SKM-1 treated with dmso at 0.1 percent for 144 hours (cell line): ENCODE measurements around the gene TMEM271.

Source experiments
- DNase-seq: peaks from one replicate; lab custom pipeline; 2025; ENCODE audit not compliant: unreplicated experiment; lab: John Stamatoyannopoulos, UW

Gene TMEM271

GRCh38 chr4:535181-535923 is 40.7 kb downstream of the TMEM271 start:
- no peak for DNase-seq

GRCh38 chr4:534576-535151 is 41.4 kb downstream of the TMEM271 start:
- DNase-seq: no peak

GRCh38 chr4:534101-534575 is 42.0 kb downstream of the TMEM271 start:
- DNase-seq: no peak

GRCh38 chr4:533318-534100 is 42.6 kb downstream of the TMEM271 start:
- no peak for DNase-seq

GRCh38 chr4:532588-533317 is 43.3 kb downstream of the TMEM271 start:
- DNase-seq: no peak

GRCh38 chr4:531721-532565 is 44.2 kb downstream of the TMEM271 start:
- no peak for DNase-seq

- no peak for DNase-seq
Observed at GRCh38 chr4:531076-531475, 45.0 kb downstream of the TMEM271 start.

- DNase-seq: no peak
Observed at GRCh38 chr4:530017-530781, 45.9 kb downstream of the TMEM271 start.

- no peak for DNase-seq
Observed at GRCh38 chr4:529563-529962, 46.5 kb downstream of the TMEM271 start.

GRCh38 chr4:528835-529234 is 47.3 kb downstream of the TMEM271 start:
- DNase-seq: no peak

- no peak for DNase-seq
Observed at GRCh38 chr4:528296-528695, 47.8 kb downstream of the TMEM271 start.

GRCh38 chr4:526971-527460 is 49.1 kb downstream of the TMEM271 start:
- no peak for DNase-seq

GRCh38 chr4:526189-526909 is 49.7 kb downstream of the TMEM271 start:
- DNase-seq: no peak

GRCh38 chr4:525660-526059 is 50.4 kb downstream of the TMEM271 start:
- no peak for DNase-seq

GRCh38 chr4:524196-524595 is 51.9 kb downstream of the TMEM271 start:
- DNase-seq: no peak
